Kidney (tissue), 14 donors: ENCODE measurements around the gene L3MBTL3. TPM values are rescaled to one million over a fixed set of nuclear protein-coding genes. Genes with fewer than 3 reads are reported as not detected.

Experiments
- DNase-seq, 5 donors: peaks; one replicate each; pipeline ENCODE4 v3.0.0-alpha.2; 2013 to 2020
- FAIRE-seq: peaks from 2 replicates; lab custom pipeline; 2012; peaks lifted over from hg19 to GRCh38; lab: Jason Lieb, UNC
- H3K27ac ChIP-seq, 2 donors: one replicate each; pipeline ENCODE4 v1.7.0; 2013; ENCODE audit warnings: low read depth in 2 of 2, low read length in 2 of 2, inconsistent platforms in 1 of 2
- H3K27me3 ChIP-seq: one replicate; pipeline ENCODE4 v1.7.1; 2013; ENCODE audit warnings: low read length, inconsistent platforms; ENCODE audit not compliant: control insufficient read depth, insufficient read depth
- H3K36me3 ChIP-seq, 3 donors: one replicate each; pipeline versions ENCODE4 v1.7.0 to v1.7.1; 2013; ENCODE audit warnings: low read length in 3 of 3, control low read depth in 1 of 3, inconsistent platforms in 1 of 3; ENCODE audit not compliant: insufficient read depth in 3 of 3, control insufficient read depth in 2 of 3
- H3K4me1 ChIP-seq, 3 donors: one replicate each; pipeline versions ENCODE4 v1.7.0 to v1.7.1; 2013; ENCODE audit warnings: low read length in 3 of 3, inconsistent platforms in 1 of 3, low read depth in 1 of 3; ENCODE audit not compliant: control insufficient read depth in 2 of 3, insufficient read depth in 2 of 3
- H3K4me3 ChIP-seq, 3 donors: one replicate each; pipeline versions ENCODE4 v1.7.0 to v1.8.1; 2013; ENCODE audit warnings: low read length in 3 of 3, control low read depth in 1 of 3, inconsistent platforms in 1 of 3
- H3K9ac ChIP-seq, 3 donors: one replicate each; pipeline versions ENCODE4 v1.7.0 to v1.7.1; 2013; ENCODE audit warnings: low read length in 3 of 3, control low read depth in 1 of 3, inconsistent platforms in 1 of 3
- H3K9me3 ChIP-seq, 3 donors: one replicate each; pipeline versions ENCODE4 v1.7.0 to v1.7.1; 2013; ENCODE audit warnings: low read length in 3 of 3, control low read depth in 1 of 3, inconsistent platforms in 1 of 3; ENCODE audit not compliant: control insufficient read depth in 2 of 3, insufficient read depth in 1 of 3
- intact Hi-C: fragments of 100-400 bp; cut with DNase I; formaldehyde crosslinking; loops from one replicate; pipeline ENCODE4 v1.11.1; 2022
- polyA plus RNA-seq: library from polyadenylated mRNA; stranded (reverse); fragments of 350-450 nt; fragmentation: Illumina TruSeq; extraction: RNeasy Lipid Tissue Mini Kit (QIAGEN cat#74804); gene quantifications from one replicate; pipeline ENCODE4 v1.2.3, GENCODE V29; 2014; ENCODE audit warnings: low read depth, low replicate concordance; ENCODE audit not compliant: insufficient read depth
- total RNA-seq: library from RNA; stranded (reverse); fragmentation: NEBNext Ultra II Directional; extraction: Animal tissue kit (Norgen Biotek cat#: 25700); gene quantifications from one replicate; pipeline ENCODE4 v1.2.1, GENCODE V29; 2021
- TF ChIP-seq, protein P1 (sequence below): IDR thresholded peaks from 3 replicates; pipeline ENCODE4 v1.5.1; 2012; ENCODE audit warnings: mild to moderate bottlenecking, moderate library complexity, borderline replicate concordance; ENCODE audit not compliant: insufficient read depth; ENCODE audit errors: extremely low read depth
- donor health status: control.
- donor health status: control.
- donor health status: control.
- donor health status: control.
- donor health status: control.
- donor health status: DM: yes; HTN: yes; CAD: no.
- donor health status: Normal renal cell carcinoma (clear cell type).

Gene L3MBTL3
- total and polyA plus RNA-seq, 2 donors from 2014 or later: 4.3 to 13.0 TPM

GRCh38 chr6:130118236-130118635, 99.9 kb downstream of the L3MBTL3 start:
- no peaks in the 10 kb centered on the region for H3K9me3 ChIP-seq
- intact Hi-C loops: no loop called here
- DNase-seq: peak in 2 of 5 donors; percentile 22 to 41

GRCh38 chr6:130119211-130119610, 100.8 kb downstream of the L3MBTL3 start:
- Histone ChIP-seq H3K27ac (no peak overlapping the region), H3K36me3 (no peaks in the 10 kb centered on the region), H3K4me3 (no peak overlapping the region), H3K27me3 (no peaks in the 10 kb centered on the region), H3K9me3 (no peaks in the 10 kb centered on the region), H3K9ac (no peak overlapping the region), H3K4me1 (peaks cover 0 to 3% (median 0%) of the 10 kb centered on the region in 3 donors)
- TF ChIP-seq, protein P1, sequence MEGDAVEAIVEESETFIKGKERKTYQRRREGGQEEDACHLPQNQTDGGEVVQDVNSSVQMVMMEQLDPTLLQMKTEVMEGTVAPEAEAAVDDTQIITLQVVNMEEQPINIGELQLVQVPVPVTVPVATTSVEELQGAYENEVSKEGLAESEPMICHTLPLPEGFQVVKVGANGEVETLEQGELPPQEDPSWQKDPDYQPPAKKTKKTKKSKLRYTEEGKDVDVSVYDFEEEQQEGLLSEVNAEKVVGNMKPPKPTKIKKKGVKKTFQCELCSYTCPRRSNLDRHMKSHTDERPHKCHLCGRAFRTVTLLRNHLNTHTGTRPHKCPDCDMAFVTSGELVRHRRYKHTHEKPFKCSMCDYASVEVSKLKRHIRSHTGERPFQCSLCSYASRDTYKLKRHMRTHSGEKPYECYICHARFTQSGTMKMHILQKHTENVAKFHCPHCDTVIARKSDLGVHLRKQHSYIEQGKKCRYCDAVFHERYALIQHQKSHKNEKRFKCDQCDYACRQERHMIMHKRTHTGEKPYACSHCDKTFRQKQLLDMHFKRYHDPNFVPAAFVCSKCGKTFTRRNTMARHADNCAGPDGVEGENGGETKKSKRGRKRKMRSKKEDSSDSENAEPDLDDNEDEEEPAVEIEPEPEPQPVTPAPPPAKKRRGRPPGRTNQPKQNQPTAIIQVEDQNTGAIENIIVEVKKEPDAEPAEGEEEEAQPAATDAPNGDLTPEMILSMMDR: no peak
- DNase-seq (no peak), FAIRE-seq (no peak)
- intact Hi-C loops: no loop called here

More at GRCh38 chr6:130118236-130118635, 99.9 kb downstream of the L3MBTL3 start:
- H3K9ac ChIP-seq: no peak overlapping the region
- H3K36me3 ChIP-seq: no peaks in the 10 kb centered on the region
- H3K4me3 ChIP-seq: no peak overlapping the region
- H3K27ac ChIP-seq: no peak overlapping the region
- peak; percentile 79 for FAIRE-seq
- TF ChIP-seq, protein P1: no peak
- H3K27me3 ChIP-seq: no peaks in the 10 kb centered on the region
- H3K4me1 ChIP-seq: peaks cover 0 to 3% (median 0%) of the 10 kb centered on the region in 3 donors

GRCh38 chr6:130120731-130121130, 102.3 kb downstream of the L3MBTL3 start:
- DNase-seq (no peak), FAIRE-seq (no peak)
- no peaks in the 10 kb centered on the region for H3K9me3 ChIP-seq
- no peaks in the 10 kb centered on the region for H3K36me3 ChIP-seq
- no peaks in the 10 kb centered on the region for H3K27me3 ChIP-seq
- TF ChIP-seq, protein P1: no peak
- no peak overlapping the region for H3K4me3 ChIP-seq
- no peak overlapping the region for H3K27ac ChIP-seq
- H3K4me1 ChIP-seq: peaks cover 0 to 3% (median 0%) of the 10 kb centered on the region in 3 donors
- intact Hi-C loops: no loop called here
- no peak overlapping the region for H3K9ac ChIP-seq

DNA sequence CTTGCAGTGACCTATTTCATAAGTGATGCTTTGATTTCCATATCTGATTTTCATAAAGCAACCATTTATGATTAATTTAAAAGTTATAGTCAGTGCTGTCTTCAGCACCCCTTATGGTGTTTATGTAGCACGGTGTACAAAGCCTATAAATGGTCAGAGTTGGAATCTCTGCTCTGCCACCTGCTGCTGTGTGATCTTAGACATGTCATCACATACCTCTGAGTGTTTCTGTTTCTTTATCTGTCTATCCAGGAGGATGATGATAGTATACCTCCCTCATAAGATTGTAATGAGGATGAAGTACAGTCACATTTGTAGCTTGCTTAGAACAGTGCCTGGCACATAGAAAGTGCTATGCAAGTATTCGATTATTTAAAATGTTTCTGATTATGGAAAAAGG, 103.9 kb downstream of the L3MBTL3 start:
- no peaks in the 10 kb centered on the region for H3K36me3 ChIP-seq
- H3K4me3 ChIP-seq: no peak overlapping the region
- H3K9me3 ChIP-seq: no peaks in the 10 kb centered on the region
- H3K9ac ChIP-seq: no peak overlapping the region
- FAIRE-seq (no peak), DNase-seq (no peak)
- intact Hi-C loops: no loop called here
- TF ChIP-seq, protein P1: no peak
- peaks cover 0 to 3% (median 0%) of the 10 kb centered on the region in 3 donors for H3K4me1 ChIP-seq
- no peak overlapping the region for H3K27ac ChIP-seq
- no peaks in the 10 kb centered on the region for H3K27me3 ChIP-seq
